NCI-H2029 treated with DMSO at 0.1 percent for 48 hours (cell line): ENCODE results near the gene LRRC28.
A peak's percentile ranks its signal among the peaks of the same experiment; 100 is the strongest.
"Not testable (repeated sequence)": the region's sequence is repeated elsewhere in the genome, so short reads cannot be mapped to it uniquely, and the experiment has no call there.

Experiments
- DNase-seq: peaks from one replicate; lab custom pipeline; 2025; lab: John Stamatoyannopoulos, UW

The LRRC28 gene

GRCh38 chr15:99250857-99251841, at the start of gene LRRC28:
LRRC28 (plus strand) TSS chr15:99251481; CDS start chr15:99255958, 4,477 bp downstream.
- peak; percentile 63 for DNase-seq

DNA sequence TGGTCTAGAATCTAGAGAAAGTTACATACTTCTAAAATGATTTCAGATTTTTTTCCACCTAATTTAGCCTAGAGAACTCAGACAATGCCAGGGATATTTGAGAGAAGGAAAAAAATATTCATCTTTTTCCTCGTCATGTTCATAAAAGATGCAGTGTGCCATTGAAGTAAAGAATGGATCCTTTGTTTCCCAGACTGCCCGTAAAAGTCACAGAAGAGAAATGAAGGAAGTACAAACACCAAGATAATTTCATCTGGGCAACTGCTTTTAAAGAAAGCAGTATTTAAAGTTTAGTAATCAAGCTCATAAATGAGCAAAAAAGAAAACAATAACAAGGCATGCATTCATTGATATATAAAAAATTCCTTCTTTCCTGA, 49.1 kb upstream of the LRRC28 start:
- no peak for DNase-seq

DNA sequence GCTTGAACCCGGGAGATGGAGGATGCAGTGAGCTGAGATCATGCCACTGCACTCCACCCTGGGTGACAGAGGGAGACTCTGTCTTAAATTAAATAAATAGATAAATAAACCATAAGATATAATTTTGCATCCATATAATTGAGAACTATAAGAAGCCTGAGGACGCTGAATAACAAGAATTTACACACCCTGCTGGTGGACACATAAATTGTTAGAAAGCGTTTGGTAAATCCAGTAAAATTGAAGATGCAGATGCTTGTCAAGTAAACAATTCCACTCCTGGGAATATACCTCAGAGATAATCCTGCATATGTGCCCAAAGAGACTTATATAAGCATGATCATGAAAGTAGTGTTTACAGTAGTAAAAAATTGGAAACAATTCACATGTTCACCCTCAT, 43.6 kb upstream of the LRRC28 start:
- no peak for DNase-seq

DNA sequence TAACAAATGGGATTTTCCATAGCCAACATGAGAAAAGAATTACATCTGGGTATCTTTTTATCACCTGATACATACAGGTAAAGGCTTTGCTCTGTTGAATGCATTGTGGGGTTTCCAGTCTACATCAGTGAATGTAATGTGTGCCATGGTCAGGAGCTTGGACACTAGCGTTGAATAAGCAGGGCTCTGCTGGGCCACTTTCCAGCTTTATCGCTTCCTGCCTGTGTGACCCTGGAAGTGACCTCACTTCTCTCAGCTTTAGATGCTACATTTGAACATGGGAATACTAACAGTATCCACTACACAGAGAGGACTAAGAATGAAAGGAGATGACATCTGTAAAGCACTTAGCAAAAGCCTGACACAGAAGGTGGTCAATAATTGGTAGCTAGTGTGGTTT, 42.0 kb upstream of the LRRC28 start:
- DNase-seq: no peak

- no peak for DNase-seq
These were observed 40.9 kb upstream of the LRRC28 start for GRCh38 chr15:99210334-99210733.

GRCh38 chr15:99211926-99212325, 39.4 kb upstream of the LRRC28 start:
- DNase-seq: no peak

DNA sequence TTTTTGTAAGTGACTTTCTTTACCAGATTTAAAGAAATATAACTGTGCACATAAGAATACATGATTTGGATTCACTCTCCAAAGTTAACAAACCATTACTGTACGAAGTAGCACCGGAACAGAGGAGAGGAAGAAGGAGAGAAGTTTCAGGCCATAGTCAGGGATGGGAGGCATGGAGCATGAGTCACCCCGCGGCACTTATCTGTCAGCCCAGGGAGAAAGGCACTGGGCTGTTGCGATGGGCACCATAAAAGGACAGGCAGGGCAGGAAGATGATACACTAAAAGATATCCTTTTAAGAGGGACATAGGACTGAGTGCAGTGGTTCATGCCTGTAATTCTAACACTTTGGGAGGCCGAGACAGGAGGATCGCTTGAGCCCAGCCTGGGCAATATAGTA, 38.9 kb upstream of the LRRC28 start:
- no peak for DNase-seq

GRCh38 chr15:99213187-99213811, 38.0 kb upstream of the LRRC28 start:
- no peak for DNase-seq

GRCh38 chr15:99224372-99225214, 26.7 kb upstream of the LRRC28 start:
- no peak for DNase-seq

DNA sequence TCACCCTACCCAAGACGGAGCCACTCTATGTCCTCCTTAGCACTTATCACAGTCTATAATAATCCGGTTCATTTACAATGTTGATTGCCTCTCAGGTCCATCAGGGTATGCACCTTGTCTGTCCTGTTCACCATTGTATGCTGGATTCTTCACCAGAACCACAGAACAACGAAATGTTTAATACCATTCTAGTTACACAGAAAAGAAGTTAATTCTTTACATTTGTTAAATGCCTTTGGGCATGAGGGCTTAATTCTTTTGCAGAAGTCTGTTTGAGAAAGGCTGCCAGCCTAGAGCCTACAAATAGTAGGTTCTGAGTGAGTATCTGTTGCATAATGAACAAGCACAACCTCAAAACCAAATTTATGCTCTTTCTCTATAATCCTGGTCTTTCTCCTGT, 24.5 kb upstream of the LRRC28 start:
- no peak for DNase-seq

DNA sequence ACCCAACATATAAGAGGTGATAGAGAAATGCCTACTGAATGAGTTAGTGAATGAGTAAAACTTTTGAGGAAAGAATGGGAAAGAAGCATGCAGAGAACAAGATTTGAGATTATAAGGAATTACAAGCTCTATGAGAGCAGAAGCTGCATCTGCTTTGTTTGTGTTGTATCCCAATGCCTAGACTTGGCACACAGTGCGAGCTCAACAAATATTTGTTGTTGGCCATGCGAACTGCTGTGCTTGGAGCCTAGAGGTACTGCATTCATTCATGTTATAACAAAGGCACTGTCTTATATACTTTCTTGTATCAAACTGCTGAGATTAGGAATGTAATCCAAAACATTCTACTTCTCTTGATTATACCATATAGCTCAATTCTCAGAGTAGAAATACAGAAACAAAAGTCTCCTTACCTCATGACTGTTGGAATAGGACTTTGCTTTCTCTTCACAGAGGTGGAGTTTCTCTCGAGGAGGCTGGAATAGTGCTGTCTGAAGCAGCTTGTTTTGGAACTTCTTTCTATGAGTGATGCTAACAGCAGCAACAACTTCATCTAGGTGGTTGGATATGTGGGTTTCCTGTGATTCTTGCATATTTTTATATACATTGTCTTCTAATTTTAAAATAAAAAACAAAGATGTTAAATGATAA, 23.0 kb upstream of the LRRC28 start:
- DNase-seq: no peak

GRCh38 chr15:99230867-99231266, 20.4 kb upstream of the LRRC28 start:
- no peak for DNase-seq

- DNase-seq: no peak
These were observed 18.5 kb upstream of the LRRC28 start for GRCh38 chr15:99232740-99233139.

DNA sequence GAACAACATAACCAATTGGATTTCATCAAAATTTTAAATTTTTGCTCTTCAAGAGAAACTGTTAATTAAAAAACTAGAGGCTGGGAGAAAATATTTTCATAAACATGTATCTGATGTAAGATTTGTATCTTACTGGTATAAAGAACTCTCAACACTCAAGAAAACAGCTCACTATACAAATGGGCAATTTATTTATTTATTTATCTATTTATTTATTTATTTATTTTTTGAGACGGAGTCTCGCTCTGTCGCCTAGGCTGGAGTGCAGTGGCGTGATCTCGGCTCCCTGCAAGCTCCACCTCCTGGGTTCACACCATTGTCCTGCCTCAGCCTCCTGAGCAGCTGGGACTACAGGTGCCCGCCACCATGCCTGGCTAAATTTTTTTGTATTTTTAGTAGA, 17.1 kb upstream of the LRRC28 start:
- not testable (repeated sequence) for DNase-seq

GRCh38 chr15:99238849-99239248, 12.4 kb upstream of the LRRC28 start:
- no peak for DNase-seq

DNA sequence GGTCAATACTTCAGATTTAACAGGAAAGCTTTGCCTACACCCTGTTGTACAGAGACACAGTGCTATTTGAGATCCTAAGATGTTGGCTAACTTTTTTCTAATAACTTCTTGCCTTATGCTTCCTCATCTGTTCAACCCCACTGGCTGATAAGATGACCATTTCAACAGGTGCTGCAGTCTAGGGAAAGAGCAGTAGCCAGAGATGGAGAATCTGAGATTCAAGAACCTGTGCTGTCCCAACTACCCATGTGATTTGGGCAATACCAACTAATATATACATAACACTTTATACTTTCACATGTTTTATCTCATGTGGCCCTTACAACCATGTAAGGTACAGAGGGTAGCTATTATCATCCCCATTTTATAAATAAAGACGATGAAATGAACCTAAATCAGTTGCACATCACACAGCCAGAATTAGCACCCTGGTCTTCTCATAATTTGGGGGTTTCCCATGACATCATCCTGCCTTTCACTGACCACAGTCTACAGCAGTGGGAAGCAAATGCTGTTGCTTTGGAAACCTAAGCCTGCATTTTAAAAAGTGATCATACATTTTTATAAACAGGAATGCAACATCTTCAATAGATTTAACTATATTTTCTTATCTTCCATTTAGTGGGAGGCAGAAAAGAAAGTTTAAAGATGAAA, 11.6 kb upstream of the LRRC28 start:
- DNase-seq: no peak

DNA sequence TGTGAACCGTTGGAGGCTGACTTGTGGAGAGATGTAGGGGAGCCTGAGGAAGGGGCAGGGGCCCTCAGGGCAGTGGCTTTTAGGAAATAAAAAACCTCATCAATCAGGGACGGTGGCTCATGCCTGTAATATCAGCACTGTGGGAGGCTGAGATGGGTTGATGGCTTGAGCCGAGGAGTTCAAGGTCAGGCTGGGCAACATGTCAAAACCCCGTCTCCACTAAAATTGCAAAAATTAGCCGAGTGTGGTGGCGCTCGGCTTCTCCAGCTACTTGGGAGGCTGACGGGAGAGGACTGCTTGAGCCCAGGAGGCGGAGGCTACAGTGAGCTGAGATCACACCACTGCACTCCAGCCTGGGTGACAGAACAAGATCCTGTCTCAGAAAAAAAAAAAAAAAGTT, 9.5 kb upstream of the LRRC28 start:
- no peak for DNase-seq

- DNase-seq: no peak
These were observed 7.0 kb upstream of the LRRC28 start for GRCh38 chr15:99244306-99244705.

GRCh38 chr15:99247062-99247461, 4.2 kb upstream of the LRRC28 start:
- no peak for DNase-seq

DNA sequence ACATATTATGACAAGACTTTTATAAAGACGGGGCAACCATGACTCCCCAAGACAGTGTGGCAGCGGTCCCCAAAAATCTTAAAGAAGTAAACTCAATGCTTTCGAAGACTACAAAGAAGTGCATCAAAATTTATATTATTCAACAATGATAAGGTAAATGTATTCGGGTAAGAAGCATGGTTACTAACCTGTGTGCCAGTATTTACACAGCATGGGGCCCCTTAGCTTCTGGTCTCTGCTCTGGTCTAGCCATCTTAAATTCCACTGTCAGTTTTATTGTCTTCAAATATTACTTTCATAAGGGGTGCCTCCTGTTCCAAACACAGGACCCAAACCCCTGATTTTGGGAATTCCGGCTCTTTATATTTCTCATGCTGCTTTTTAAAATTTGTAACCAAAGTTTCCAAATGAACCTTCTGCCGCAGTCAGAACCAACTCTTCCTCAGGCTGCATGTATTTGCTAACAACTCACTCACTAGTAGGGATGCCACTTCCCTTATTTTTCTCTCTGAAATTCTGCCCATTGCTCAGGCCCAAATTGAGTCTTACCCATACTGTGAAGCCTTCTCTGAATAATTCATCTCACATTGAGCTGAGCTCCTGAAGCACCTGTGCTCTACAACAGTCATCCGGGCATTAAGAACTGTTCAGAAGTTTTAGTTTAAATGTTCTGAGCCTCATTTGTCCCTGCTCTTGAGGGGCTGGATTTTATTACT, 3.1 kb upstream of the LRRC28 start:
- DNase-seq: no peak
